ENCODE results near the gene PRPSAP2.

GRCh38 chr17:18905226-18905625 is 47.3 kb downstream of the PRPSAP2 start:
- TF ChIP-seq CTCF (IDR thresholded peaks at IDR 0.05): no peak
- TF ChIP-seq POLR2A (IDR thresholded peaks at IDR 0.05; ENCODE audit: low read depth): no peak
- no peak for TF ChIP-seq EP300 (IDR thresholded peaks at IDR 0.05)
